ENCODE results near the gene LGR4.

Gene LGR4

GRCh38 chr11:27427183-27427980, 45.2 kb downstream of the LGR4 start:
- DNase-seq = peak; percentile 86

DNA sequence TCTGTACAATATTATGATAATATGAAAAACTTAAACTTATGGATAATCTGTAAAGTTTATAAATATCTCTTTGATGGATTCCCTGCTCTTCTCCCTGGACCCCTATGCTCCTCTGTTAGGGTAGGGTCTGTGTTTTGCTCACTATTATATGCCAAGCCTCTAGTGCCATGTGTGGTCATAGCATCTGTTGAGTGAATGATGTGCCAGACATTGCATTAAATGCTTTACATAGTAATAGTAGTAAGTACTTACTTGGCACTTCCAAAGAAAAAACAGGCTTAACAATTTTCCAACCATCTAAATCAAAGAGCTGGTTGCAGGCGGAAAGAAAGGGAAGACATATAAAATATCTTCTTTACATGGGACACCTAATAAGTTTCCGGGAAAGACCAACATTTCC, 46.8 kb downstream of the LGR4 start:
- DNase-seq = no peak

DNA sequence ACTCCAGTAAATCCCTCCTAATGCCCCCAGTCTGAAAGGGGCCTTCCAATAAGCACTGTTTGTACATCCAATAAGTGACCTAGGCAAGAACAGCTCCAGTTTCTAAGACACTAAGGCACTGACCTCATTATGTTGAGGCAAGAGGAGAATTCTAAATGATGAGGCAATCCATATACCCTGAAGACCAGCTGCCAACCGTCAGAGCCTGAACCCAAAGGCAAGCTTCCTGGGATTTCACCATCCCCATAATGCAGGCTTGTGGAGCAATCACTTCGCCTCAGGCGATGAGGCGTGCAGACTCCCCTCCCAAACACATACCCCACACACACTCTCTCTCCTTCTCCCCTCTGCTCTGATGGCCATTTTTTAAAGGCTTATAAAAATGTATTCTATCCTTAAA, 49.5 kb downstream of the LGR4 start:
- peak; percentile 17 for DNase-seq

- no peak for DNase-seq
Measured at GRCh38 chr11:27421819-27422494, 50.6 kb downstream of the LGR4 start.

DNA sequence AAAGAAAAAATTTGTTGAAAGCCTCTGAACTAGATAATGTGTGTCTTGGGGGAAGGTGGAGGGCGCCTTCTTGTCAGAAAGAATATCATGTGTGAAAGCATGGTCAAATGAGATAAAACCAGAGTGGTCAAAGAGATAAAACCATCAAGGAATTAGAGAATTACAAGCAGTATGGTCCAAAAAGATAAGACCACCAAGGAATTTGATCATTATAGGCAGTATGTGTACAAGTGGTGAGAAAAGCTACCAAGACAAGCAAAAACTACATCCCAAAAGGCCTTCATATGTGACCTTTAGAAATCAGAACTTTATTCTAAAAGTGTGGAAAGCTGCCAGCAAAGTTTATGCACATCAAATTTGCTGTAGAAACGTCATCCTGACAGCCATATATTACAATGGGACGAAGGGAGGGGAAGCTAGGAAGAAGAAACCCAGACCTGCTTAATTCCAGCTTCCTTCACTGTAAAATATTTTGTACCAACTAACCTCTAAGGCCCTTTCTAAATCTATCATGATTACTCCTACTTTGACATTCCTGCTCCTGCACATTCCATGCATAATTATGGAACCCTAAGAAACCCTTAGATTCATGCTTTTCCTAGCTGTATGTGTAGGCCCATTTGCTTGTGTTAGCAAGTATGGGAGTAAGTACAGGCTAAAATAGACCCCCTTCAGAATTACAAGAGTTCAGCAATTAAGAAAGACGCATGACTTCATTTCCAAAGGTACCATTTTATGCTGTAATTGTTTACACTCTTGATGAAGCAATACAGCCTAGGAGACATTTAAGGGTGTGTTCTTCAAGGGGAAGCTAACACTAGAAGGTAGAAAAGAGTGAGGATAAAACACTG, 51.6 kb downstream of the LGR4 start:
- DNase-seq = peak; percentile 42

- DNase-seq = no peak
Measured at GRCh38 chr11:27420217-27420616, 52.4 kb downstream of the LGR4 start.

- DNase-seq = no peak
Measured at GRCh38 chr11:27418356-27418755, 54.2 kb downstream of the LGR4 start.

- DNase-seq = no peak
Measured at GRCh38 chr11:27416568-27417176, 55.9 kb downstream of the LGR4 start.

- DNase-seq = no peak
Measured at GRCh38 chr11:27414644-27415043, 57.9 kb downstream of the LGR4 start.

- DNase-seq = no peak
Measured at GRCh38 chr11:27413218-27413617, 59.4 kb downstream of the LGR4 start.

GRCh38 chr11:27412192-27412691, 60.3 kb downstream of the LGR4 start:
- DNase-seq = no peak

GRCh38 chr11:27411328-27411727, 61.3 kb downstream of the LGR4 start:
- DNase-seq = no peak

DNA sequence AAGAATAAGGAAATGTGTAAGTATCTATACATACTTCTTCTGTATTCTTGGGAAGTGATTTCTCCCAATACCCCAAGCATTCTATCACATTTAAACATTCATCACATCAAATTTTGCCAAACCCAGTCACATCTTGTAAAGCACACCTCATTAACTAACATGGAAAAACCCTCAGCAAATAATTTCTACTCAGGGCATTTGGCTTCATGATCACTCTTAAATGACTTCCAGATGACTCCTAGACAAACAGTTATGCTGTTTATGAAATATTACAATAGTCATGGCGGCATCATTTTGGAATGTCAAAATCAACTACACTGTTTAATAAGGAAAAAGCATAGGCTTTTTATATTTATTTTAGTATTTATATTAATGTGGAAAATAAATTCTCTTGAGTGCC, 62.3 kb downstream of the LGR4 start:
- peak; percentile 42 for DNase-seq

GRCh38 chr11:27409742-27410141, 62.8 kb downstream of the LGR4 start:
- DNase-seq = no peak

GRCh38 chr11:27409049-27409448, 63.5 kb downstream of the LGR4 start:
- no peak for DNase-seq

- no peak for DNase-seq
Measured at GRCh38 chr11:27408246-27408800, 64.3 kb downstream of the LGR4 start.

GRCh38 chr11:27406498-27407354, 65.9 kb downstream of the LGR4 start:
- DNase-seq = no peak

- DNase-seq = no peak
Measured at GRCh38 chr11:27405134-27405533, 67.5 kb downstream of the LGR4 start.

- DNase-seq = no peak
Measured at GRCh38 chr11:27404427-27404826, 68.2 kb downstream of the LGR4 start.

GRCh38 chr11:27403195-27403594, 69.4 kb downstream of the LGR4 start:
- no peak for DNase-seq

- no peak for DNase-seq
Measured at GRCh38 chr11:27402450-27402849, 70.1 kb downstream of the LGR4 start.

All from fibroblast of skin of back (primary cell).